GM19395 (cell line): Measurements from ENCODE around the gene BCAP31.
"Not testable (repeated sequence)": the region's sequence is repeated elsewhere in the genome, so short reads cannot be mapped to it uniquely, and the experiment has no call there.

Experiments
- ATAC-seq: cut with Tn5 transposase; IDR thresholded peaks from one replicate; pipeline ENCODE4 v1.9.1; 2021; ENCODE audit warnings: mild to moderate bottlenecking, moderate library complexity; ENCODE audit not compliant: unreplicated experiment

The BCAP31 gene

DNA sequence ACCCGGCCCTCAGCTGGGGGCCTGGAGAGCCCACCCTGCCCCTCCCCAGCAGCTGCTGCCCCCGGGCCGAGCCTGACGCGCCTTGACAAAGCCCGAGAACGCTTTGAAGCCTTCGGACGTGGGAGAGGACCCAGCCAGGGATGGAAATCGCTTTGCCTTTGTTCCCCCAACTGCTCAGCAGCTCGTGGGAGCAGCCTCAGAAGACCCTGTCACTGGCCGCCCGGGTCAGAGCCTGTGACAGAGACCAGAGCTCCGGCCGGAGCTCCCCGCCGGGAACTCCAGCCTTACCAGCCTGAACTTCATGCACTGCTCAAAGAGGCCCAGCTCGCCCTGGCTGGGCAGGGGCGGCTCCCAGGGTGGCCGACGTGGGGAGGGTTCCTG, 39.0 kb downstream of the BCAP31 start:
- no peak for ATAC-seq

DNA sequence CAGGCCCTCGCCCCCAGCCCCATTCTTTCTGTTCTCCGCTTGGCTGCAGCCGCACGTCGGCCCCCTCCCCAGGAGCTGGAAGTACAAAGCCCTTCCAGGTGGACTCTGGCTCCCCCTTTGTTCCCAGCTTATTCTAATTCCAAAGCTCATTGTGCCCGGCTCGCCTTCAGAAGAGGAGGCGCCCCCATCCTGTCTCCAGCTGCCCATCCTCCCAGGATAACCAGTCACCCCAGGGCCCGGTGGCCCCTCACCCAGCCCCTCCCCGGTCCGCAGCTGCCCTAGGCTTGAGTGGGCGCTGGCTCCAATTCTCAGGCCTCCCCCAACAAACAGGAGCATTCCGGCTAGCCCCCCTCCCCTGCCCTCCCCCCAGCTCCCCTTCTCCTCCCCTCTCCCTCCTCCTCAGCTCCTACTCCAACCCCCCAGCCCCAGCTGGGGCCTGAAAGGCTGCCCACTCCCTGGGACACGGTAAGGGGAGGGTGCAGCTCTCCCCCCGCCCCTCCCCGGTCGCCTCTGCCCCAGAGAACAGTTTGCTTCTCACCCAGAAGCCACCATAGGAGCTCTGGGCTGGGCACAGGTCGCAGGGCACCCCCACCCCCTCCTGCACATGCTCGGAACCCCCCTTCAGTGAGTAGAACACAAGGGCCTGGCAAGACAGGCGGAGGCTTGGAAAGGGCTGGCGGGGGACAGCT, 39.6 kb downstream of the BCAP31 start:
- no peak for ATAC-seq

DNA sequence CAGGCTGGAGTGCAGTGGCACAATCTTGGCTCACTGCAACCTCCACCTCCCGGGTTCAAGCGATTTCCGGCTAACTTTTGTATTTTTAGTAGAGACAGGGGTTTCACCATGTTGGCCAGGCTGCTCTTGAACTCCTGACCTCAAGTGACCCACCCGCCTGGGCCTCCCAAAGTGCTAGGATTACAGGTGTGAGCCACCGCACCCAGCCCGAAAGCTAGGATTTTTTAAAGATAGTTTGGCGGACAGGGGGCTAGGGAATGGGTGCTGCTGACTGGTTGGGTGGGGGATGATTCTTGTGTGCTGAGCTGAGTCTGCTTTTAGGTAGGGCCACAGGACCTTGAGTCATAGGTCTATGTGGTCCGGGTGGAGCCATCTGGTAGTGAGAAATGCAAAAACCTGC, 40.7 kb downstream of the BCAP31 start:
- not testable (repeated sequence) for ATAC-seq

DNA sequence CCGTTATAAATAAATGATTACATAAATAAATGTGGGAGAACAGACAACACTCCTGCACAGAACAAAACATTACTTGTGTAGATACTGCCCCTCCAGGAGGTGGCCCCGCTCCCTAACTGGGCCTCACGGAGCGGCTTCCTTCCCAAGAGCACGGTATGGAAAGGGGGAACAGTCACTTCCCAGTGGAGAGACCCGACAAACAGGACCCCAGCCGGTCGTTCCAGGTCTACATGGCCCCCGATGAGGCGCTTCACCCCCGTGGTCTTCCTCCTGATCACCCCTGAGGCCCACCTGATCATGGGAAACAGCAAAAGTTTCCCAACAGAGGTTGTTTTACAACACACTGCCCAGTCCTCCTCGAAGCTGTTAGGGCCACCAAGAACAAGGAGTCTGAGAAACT, 43.0 kb downstream of the BCAP31 start:
- ATAC-seq = no peak

DNA sequence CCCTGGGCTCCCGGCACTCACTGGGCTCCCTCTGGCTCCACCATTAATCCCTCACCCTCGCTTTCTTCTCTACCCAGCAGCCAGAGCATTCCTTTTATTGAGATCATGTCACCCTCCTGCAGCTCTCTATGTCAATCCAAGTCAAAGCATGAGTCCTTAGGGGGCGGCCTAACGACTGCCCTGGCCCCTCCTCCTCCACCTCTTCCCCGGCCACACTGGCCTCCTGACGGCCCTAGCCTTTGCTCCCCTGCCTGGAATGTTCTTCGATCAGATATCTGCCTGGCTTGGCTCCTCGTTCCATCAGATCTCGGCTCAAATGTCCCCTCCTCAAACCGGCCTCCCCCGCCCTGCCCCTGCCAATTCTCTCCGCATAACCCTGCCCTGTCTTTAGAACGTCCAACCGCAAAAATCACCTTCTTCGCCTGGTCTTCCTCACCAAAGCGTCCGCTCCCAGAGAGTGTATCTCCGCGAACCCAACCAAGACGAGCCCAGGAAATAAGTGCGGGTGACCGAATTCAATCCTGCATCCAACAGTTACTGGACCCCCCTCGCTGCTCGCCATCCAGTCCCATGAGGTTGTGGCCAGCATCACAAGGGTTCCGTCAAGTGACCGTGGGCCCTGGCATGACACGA, 49.9 kb downstream of the BCAP31 start:
- ATAC-seq = no peak

DNA sequence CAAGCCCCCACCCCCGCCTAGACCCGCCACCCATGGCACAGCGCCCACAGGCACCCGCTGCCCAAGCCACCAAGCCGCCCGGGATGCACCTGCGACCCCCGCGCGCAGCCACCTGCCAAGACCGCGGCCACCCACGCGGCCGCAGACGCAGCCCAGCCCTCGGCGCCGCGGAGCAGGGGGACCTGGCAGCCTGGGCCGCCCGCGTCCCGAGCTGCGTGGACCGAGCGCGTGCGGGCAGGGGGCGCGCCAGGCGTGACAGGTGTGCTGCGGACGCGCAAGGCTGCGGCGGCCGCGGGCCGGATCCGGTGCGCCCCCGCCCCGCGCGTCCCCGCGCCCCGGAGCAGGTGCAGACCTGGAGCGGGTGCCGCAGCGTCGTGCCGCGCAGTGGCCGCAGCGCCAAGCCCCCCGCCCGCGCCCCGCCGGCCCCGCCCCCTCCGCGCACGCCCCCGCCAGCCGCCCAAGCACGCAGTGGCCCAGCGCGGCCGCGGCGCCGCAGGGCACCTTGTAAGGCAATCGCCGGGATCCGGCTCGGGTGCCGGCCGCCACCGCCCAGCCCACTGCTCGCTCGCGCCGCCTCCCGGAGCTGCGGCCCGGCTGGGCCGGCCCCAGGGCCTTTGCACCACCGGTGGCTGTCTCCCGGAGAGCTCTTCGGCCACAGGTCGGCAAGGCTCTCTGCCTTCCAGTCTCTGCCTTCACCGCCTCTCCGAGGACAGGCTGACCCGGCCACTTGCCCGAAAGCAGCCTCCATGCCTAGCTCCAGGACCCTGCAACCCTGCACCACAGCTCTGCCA, 50.6 kb downstream of the BCAP31 start, which contains the start of gene PNCK:
TSS of gene PNCK (minus strand) at position 386 of the 791 bp plus-strand sequence. CDS start 737 bp downstream, outside the sequence.
- ATAC-seq = no peak

DNA sequence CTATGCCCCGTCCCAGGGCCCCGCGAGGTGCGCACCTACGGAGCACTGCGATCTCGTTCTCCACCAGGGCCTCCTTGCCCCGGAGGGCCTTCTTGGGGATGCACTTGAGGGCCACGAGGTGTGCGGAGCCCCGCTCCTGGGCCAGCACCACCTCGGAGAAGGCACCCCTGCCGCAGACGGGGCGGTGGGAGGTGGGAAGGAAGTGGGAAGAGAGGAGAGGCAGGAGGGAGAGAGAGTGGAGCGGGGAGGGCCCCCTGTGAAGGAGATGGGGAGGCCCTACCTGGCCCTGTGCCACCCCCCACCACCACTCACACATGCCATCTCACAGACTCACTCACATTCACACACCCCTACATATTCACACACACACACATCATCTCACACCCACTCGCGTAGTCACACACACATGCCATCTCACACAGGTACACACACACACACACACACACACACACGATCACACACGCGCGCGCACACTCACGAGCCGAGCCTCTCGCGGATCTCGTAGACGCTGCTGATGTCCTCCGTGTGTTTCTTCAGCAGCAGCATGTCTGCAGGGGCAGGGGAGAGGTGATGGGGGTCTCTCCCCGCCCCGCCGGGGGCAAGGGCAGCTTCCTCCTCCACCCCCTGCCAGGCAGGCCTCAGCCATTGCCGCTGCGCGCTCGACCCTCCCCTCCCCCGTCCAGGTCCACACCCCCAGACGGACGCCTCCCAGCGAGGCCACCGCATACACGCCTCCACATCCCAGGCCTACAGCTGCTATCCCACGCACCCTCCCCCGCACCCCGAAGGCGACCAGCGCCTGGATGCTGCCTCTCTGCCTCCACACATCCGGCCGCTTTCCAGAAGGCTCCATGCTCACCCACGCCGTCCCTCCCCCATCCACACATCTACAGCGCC, 51.4 kb downstream of the BCAP31 start:
- no peak for ATAC-seq

DNA sequence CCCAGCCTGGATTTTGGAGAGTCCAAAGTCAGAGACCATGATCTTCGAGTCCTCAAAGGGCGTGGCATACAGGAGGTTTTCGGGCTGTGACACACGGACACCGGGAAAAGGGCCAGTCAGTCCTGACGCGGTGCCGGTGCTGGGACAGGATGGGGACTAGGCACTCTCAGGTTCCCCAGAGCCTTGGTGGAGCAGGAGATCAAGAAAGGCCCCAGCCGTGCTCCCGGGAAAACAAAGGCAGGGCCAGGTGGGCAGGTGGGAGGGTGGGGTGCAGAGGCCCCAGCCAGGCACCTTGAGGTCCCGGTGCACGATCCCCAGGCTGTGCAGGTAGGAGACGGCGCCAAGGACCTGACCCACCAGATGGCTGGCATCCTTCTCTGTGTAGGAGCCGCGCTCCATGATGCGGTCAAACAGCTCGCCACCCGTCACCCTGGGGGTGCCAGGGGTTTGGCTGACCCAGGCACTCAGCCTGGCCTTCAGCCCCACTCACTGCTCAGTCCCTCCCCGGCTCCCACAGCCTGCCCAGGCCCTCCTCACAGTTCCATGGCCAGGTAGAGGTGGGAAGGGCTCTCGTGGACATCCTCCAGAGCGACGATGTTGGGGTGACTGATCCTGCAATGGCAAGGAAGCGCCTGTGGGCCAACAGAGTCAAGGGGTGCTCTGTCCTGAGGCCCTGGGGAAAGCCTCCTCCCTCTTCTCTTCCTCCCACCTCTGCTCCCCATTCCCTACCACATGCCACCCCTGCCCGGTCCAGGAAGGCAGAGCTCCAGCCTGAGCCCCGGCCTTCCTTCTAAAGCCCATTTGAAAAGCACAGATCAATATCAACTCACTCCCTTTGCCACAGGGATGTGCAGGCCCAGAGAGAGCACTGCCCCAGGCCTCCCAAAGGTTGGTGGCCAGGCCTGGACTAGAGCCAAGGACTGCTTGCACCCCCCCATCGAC, 52.3 kb downstream of the BCAP31 start:
- no peak for ATAC-seq

DNA sequence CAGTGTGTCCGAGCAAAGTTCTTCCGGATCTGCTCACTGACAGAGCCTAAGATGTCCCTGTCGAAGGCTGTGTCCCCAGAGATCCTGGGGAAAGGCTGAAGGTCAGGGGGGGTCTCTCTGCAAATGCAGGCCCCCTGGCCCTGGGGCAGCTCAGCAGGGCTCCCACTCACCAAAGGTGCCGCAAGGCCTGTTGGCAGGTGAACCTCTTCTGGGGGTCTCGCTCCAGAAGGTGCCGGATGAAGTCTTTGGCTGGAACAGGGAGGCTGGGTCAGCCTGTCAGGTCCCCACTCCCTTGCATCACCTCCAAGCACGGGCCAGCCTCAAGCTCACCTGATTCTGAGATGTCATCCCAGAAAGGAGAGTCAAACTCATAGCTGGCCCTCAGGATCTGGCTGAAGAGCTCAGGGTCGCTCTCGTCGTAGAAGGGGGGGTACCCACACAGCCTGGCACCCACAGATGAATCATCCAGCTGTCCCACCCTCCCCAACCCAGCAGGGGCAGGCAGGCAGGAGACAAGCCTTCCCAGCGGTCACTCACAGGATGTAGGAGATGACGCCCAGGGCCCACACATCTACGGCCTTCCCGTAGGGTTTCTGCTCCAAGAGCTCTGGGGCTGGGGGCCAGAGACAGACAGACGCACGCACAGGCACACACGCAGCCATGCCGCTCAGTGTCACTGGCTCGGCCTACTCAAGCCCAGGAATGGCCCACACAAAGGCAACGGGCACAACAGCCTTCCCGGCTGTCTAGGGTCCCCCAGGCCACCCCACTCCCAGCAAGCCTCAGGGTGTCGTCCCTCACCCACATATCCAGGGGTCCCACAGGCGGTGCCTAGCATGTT, 53.2 kb downstream of the BCAP31 start:
- ATAC-seq = no peak

DNA sequence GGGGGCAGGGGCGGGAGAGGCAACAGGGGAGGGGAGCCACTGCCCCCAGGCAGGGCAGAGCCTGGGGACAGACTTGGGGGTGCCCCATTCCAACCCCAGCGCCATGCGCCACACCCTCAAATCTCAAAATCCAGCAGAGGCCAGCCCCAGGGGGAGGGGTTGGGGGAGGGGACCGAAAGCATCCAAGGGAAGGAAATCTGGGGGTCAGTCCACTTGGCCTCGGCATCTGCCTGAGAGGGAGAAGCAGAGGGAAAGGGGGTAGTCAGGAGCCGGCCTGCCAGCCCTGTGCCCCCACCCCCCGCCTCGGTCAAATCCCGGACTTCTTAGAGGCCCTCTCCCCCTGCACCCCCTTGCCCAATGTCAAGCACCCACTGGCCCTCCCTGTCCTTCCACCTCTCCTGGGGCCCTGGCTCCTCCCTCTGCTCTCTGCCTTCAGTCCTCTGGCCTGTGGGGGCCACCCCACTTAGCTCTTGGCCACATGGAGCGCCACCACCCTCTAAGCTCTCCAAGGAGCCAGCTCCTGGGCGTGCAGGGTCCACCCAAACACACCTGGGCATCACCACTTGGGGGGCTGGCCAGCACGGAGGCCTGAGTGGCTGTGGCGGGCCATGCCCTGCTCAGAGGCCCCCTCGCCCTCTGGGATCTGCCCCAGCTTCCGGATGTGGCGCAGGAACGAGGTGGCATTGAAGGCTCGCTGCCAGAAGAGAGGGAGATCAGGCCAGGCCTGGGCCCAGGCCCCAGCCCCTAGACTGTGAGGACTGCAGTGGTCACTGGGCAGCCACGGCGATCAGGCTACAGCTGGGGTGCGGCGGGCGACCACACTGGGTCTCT, 54.1 kb downstream of the BCAP31 start:
- ATAC-seq = no peak

DNA sequence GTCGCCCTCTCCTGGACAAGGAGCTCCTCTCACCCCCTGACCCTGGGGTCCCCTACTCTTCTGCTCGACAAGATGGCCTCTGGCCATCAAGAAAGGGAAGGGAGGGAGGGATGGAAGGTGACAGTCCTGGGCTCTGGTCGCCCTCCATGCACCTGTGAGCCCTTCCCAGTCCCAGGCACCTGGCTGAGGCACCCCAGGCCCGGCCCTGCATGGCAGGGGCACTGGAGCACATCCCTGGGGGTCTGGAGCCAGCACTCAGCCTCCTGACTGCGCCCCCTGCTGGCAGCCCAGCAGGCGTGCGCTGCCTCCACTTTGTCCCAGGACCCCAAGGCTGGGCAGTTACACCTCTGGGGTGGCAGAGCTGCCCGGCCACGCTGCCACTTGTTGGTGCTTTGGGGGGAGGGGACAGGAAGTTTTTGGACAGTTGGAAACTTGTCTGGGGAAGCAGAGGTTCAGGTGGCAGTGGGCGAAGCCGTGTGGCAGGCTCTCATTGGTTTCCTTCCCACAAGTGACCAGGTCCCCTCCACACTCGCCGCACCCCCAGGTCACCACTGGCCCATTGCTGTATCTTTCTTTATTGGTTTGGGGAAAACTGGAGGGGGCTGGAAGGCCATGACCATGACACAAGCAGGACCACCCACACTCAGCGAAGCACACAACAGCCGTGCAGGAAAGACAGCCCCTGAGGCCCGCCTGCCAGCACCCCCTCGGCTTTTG, 54.9 kb downstream of the BCAP31 start:
- ATAC-seq = no peak

DNA sequence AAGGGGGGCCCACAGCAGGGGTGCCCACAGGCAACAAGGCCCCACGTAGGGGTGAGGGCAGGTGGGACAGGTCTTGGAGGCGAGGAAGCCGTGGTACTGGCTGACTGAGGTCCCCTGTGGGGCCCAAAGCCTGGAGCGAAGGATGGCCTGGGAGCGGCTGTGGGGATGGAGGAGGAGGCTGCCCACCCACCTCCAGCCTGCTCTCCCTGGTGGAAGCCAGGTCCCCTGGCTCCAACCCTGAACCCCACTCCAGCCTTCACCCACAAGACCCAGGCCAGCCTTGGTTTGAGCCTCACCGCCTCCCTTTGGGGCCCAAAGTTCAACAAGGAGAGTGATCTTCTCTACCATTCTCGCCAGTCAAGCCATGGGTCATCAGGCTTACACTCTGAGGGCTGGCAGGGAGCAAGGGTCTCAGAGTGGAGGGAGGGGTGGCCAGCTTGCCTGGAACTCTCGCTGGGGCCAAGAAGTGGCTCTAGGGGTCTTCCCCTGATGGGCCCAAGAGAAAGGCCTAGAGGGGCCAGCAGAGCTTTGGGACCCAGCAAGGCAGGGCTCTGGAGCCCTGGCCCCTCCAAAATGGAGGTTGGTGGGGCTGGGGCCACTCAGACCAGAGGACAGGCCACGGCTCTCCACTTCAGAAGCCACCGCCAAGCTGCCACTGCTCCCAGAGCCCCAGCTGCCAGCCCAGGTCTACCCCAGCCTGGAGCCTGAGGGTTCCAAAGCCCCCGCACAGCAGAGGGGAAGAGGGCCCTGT, 55.6 kb downstream of the BCAP31 start:
- ATAC-seq = no peak

DNA sequence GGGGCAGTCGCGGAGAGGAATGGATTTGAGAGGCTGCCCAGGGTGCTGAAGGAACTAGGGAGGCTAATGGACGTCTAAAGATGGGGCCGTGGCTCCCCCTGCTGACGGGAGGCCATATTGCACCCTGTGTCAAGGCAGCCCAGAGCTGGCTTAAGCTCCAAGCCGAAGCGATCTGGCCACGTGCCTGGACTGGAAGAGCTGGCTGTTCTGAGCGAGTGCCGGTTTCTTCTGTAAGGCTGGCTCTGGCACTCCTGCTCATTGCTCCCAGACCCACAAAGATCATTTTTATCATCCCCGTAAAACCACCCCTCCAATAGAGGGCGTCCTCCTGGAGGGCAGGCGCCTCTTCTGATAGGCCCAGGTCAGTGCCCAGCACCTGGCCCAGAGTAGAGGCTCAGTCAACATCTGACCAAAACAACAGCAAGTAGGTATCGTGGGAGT, 56.2 kb downstream of the BCAP31 start:
- peak; percentile 82 for ATAC-seq

DNA sequence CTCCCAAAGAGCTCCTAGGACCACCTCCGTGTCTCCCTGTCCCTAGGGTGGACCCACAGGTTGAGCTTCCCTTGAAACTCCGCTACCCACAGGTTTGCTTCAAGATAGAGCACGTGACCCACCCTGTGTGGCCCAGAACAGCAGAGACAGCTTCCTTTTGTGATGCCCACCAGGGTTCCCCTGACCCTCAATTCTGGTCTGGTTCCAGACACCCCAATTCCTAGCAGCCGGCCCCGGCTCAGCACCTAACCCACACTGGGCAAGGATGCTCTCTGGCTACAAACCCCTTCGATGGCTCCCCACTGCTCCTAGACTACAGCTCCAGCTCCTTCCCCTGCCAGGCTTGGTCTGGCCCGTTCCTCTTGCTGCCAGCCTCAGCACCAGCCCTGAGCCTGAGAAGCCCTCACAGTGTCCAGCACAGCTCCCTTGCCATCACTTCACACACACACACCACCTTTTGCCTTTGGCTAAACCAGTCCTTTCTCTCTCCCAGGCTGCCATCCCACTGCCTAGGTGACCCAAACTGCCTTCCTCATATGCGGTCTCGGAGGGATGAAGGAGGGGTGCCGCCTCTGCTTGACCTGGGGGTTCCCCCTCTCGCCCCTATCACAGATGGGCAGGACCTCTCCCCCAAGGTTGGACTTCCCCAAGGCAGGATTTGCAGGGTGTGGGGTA, 56.8 kb downstream of the BCAP31 start:
- peak; percentile 22 for ATAC-seq

DNA sequence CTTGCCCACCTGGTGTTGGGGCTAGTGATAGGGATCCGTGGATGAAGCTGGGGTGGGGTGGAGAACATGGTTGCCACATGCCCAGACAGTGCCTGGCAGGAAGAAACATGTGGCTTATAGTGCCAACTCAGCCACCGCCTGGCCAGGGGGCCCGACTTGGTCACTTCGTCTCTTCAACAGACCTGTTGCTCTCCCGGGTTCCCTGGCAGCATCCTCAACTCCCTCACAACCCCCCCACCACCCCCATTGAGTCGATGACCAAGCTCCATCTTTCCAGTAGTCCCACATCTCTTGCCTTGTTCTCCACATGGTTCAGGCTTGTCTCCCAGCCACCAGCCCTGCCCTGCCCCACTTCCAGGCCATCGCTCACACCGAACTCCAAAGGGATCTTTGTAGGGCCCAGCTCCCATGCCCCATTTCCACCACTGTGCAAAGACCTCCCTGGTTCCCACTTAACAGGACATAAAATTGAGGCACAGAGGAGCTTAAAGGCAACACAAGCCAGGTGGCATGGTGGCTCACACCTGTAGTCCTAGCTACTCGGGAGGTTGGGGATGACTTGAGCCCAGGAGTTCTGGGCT, 58.4 kb downstream of the BCAP31 start:
- ATAC-seq = no peak

DNA sequence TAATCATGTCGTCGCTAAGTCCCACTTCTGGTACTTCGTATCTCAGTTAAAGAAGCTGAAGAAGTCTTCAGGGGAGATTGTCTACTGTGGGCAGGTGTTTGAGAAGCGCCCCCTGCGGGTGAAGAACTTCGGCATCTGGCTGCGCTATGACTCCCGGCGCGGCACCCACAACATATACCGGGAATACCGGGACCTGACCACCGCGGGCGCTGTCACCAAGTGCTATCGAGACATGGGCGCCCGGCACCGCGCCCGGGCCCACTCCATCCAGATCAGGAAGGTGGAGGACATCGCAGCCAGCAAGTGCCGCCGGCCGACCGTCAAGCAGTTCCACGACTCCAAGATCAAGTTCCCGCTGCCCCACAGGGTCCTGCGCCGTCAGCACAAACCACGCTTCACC, 61.9 kb downstream of the BCAP31 start:
- ATAC-seq = no peak
